ENCODE data around the gene SUGT1.

GRCh38 chr13:52659340-52659739 lies 6.7 kb downstream of the SUGT1 start:
- TF ChIP-seq CTCF (IDR thresholded peaks at IDR 0.05) (no peak), POLR2A (IDR thresholded peaks at IDR 0.05) (no peak)
